Stimulated activated naive B cell treated with anti-CD40 and anti-IgM and Interleukin-4, amounts not matched to agents 10 μg/mL and 1 μg/mL and 100 μg/mL, for 72 hours (primary cell): ENCODE measurements around the gene ENOX1.

Experiments used
- ATAC-seq, 2 donors: fragments of 150-1000 bp; cut with Tn5 transposase; replicated peaks; 2 replicates each; pipeline ENCODE4 v1.10.0; 2021; ENCODE audit warnings: moderate library complexity in 1 of 2
- DNase-seq: peaks from one replicate; pipeline ENCODE4 v3.0.0; 2021
- H3K27ac Mint-ChIP-seq: one replicate; pipeline ENCODE4 v1.8.0; 2022; ENCODE audit warnings: mild to moderate bottlenecking, mixed read lengths
- H3K27me3 Mint-ChIP-seq, 2 donors: one replicate each; pipeline ENCODE4 v1.8.0; 2022; ENCODE audit warnings: mixed read lengths in 2 of 2
- H3K36me3 Mint-ChIP-seq, 2 donors: one replicate each; pipeline ENCODE4 v1.8.0; 2022; ENCODE audit warnings: mixed read lengths in 2 of 2, mild to moderate bottlenecking in 1 of 2
- H3K4me1 Mint-ChIP-seq, 2 donors: one replicate each; pipeline ENCODE4 v1.8.0; 2022; ENCODE audit warnings: mixed read lengths in 2 of 2, mild to moderate bottlenecking in 1 of 2
- H3K4me3 Mint-ChIP-seq, 2 donors: one replicate each; pipeline ENCODE4 v1.8.0; 2022; ENCODE audit warnings: mild to moderate bottlenecking in 2 of 2, mixed read lengths in 2 of 2, moderate library complexity in 1 of 2
- H3K9me3 Mint-ChIP-seq, 2 donors: one replicate each; pipeline ENCODE4 v1.8.0; 2022; ENCODE audit warnings: mixed read lengths in 2 of 2, mild to moderate bottlenecking in 1 of 2

The ENOX1 gene

DNA sequence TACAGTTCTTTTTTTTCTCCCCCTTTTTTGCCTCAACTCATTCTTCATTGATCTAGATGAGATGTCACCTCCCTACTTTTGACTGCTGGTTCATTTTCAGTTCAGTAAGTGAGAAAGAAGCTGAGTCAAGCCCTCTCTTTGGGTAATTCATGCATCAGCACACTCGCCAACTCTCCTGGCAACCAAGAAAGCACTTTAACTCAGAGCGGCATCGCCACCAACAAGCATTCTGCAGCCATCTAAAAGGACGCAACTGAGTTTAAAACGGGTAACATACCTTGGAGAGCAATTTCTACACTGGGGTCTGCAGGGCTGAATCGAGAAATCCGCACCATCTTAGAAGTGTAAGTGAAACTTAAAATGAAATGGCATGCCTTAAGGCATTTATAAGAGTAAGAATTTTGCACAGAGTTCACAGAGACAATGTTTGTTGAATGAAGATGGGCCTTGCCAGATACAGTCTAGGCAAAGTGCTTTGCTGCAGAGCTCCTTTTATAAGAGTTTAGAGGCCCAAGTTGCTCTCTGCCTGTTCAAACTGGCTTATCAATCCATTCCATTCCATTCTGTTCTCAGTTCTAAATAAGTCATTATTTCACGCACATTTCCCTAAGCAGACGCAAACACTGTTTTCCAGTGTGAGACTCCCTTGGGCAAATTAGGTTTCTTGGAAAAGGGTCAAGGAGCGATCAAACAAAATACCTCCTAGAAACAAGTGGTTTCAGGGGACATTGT lies 338.0 kb downstream of the ENOX1 start:
- no peaks in the 10 kb centered on the region for H3K4me1 Mint-ChIP-seq
- peaks cover under 1 to 10% of the 10 kb centered on the region in 2 donors for H3K27me3 Mint-ChIP-seq
- H3K27ac Mint-ChIP-seq, result no peak overlapping the region
- DNase-seq, result no peak
- no peaks in the 10 kb centered on the region for H3K9me3 Mint-ChIP-seq
- H3K4me3 Mint-ChIP-seq, result no peak overlapping the region
- no peak for ATAC-seq
- H3K36me3 Mint-ChIP-seq, result no peaks in the 10 kb centered on the region

DNA sequence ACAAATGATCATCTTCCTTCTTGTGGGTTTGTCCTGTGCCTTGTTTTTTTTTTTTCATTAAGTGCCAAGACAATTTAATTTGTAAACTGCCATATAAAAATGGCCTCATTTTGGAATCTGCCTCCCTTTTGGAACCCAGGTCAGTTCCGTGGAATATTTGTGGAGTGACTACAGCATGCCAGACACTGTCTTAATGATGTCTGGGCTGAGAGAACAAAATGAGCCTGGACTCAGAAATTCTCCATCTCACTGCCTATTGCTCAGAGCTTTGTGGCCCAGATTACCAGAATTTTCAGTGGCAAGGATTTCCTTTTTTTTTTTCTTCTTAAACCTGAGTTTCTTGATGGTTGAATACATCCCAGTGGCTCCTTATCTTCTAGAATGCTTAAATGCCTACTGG lies 340.6 kb downstream of the ENOX1 start:
- Mint-ChIP-seq H3K27ac (no peak overlapping the region), H3K4me1 (no peaks in the 10 kb centered on the region), H3K9me3 (no peaks in the 10 kb centered on the region), H3K4me3 (no peak overlapping the region), H3K27me3 (peaks cover 6 to 15% of the 10 kb centered on the region in 2 donors), H3K36me3 (no peaks in the 10 kb centered on the region)
- ATAC-seq (no peak), DNase-seq (no peak)

DNA sequence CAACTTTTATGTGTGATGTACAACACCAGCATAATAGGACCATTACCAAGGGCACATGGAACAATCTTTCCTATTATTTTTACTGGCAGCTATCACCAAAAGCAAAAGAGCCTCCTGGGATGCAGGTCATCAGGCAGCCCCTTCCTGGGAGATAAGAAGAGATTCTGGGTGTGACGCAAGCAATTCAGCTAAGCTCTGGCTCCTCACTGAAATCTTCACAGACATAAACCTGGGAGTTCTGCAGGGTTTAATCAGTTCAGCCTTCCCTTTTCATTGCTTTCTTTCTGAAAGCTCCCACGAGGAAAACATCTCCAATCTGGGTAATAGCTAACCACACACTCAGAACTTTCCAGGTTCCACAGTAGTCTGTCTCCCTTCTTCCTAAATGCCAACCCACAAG lies 341.1 kb downstream of the ENOX1 start:
- DNase-seq, result no peak
- H3K9me3 Mint-ChIP-seq, result no peaks in the 10 kb centered on the region
- H3K4me1 Mint-ChIP-seq, result no peaks in the 10 kb centered on the region
- no peak for ATAC-seq
- peaks cover 6 to 15% of the 10 kb centered on the region in 2 donors for H3K27me3 Mint-ChIP-seq
- no peak overlapping the region for H3K27ac Mint-ChIP-seq
- H3K36me3 Mint-ChIP-seq, result no peaks in the 10 kb centered on the region
- no peak overlapping the region for H3K4me3 Mint-ChIP-seq

DNA sequence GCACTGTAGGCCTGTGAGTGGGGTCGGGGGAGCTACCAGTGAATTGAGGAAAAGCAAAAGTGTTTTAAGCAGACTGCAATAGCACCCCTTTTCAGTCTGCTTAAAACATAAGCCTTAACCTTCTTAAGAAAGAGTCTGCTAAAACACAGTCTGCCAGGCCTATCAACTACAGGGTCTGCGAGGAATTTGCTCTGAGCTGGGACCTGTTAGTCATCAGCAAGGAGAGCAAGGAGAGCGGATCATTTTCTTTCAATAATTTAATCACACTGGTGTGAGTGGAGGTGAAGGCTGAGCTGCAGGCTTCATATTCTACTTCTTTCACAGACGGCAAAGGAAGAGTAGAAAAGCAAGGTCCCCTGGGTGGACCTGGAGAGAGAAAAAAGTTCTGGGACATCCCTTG lies 342.7 kb downstream of the ENOX1 start:
- Mint-ChIP-seq H3K27ac (no peak overlapping the region), H3K36me3 (no peaks in the 10 kb centered on the region)
- ATAC-seq, result no peak

DNA sequence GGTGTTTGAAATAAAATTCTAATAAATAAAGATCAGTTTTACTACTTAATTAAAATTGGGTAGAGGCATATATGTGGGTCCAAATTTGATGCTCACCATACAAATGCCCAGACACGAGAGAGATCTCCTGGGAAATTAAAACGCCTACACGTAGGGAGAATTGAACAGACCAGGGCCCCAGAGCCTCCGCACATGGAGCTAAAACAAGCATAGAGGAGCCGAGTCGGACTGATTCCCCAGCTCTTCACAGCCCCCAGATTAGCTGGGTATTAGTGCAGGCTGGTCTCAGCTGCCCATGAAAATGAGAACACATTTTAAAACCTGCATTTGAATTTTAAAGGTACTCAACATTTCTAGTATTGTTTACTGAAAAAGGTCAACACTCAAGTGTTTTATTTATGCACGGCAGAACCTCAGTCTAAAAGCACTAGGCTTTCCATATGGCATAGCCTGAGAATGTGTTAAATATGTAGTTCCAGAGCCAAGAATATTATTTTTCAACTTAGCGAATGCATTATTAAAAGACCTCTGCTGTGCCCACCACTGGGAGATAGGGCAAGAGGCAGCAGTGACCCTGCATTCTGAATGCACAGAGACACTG lies 344.8 kb downstream of the ENOX1 start:
- no peak overlapping the region for H3K4me3 Mint-ChIP-seq
- H3K27ac Mint-ChIP-seq, result no peak overlapping the region
- no peaks in the 10 kb centered on the region for H3K9me3 Mint-ChIP-seq

More for the DNA sequence above, 342.7 kb downstream of the ENOX1 start:
- Mint-ChIP-seq H3K9me3 (no peaks in the 10 kb centered on the region), H3K4me3 (no peak overlapping the region), H3K27me3 (peaks cover 6 to 15% of the 10 kb centered on the region in 2 donors), H3K4me1 (no peaks in the 10 kb centered on the region)
- DNase-seq, result no peak

DNA sequence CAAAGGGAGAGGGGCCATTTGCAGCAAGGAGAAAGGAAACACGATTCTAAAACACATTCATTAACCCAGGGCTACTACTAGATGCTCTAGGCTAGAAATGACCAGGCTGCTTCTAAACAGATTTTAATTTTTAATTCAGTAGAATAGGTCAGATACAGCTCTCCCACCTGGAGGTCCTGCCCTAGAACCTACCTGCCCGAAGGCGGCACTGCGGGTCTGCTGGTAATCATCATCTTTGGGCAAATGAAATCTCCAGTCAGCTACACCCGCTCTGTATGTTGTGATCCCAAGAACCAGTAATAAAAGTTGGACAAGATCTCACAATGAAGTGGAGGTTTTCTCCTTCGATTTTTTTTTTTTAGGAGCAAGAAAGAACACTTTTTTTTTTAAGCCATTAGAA lies 345.3 kb downstream of the ENOX1 start:
- ATAC-seq (no peak), DNase-seq (no peak)
- Mint-ChIP-seq H3K4me3 (no peak overlapping the region), H3K4me1 (no peaks in the 10 kb centered on the region), H3K36me3 (no peaks in the 10 kb centered on the region), H3K27ac (no peak overlapping the region), H3K27me3 (peaks cover 6 to 12% of the 10 kb centered on the region in 2 donors), H3K9me3 (no peaks in the 10 kb centered on the region)

More for the DNA sequence above, 344.8 kb downstream of the ENOX1 start:
- Mint-ChIP-seq H3K4me1 (no peaks in the 10 kb centered on the region), H3K36me3 (no peaks in the 10 kb centered on the region), H3K27me3 (peaks cover 6 to 15% of the 10 kb centered on the region in 2 donors)
- DNase-seq (no peak), ATAC-seq (no peak)

DNA sequence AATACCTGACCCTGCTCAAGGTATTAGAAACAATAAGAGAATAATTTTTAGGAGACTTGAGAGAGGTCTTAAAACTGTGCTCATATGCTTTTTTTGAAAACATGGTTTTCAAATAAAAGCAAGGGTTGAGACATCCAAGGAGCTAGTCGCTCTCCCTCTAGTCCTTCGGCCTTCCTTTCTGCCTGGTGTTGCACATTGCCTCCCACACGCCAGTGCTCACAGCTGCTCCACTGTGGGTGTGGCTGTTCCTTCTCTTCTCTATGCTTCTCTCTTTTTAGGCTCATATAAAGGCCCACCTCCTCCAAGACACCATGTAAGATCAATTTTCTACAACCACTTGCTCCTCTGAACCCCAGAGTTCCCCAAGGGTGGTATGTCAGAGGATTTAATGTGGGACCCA lies 352.6 kb downstream of the ENOX1 start:
- Mint-ChIP-seq H3K27ac (no peak overlapping the region), H3K4me3 (no peak overlapping the region), H3K9me3 (no peaks in the 10 kb centered on the region), H3K27me3 (no peaks in the 10 kb centered on the region), H3K4me1 (no peaks in the 10 kb centered on the region), H3K36me3 (no peaks in the 10 kb centered on the region)
- ATAC-seq, result no peak
- no peak for DNase-seq

DNA sequence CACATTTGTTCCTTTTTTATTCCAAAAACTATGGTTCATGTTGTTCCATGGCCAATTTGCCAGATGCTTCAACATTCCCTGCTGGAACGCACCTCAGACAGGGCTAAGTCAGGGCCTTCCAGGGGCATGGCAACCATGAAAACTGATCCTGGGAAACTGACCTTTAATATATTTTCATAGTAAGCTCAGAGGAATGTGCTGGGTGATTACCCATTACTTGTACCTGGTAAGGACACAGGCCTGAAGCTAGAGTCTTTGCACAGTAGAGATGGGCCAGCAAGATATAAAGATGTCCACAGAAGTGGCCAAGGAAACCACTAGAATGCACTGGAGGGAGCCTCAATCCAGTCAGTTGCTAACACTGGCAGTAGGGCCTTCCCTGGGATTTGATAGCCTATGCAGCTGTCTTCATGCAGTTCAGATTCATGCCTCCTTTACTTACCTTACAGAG lies 353.1 kb downstream of the ENOX1 start:
- no peak for DNase-seq
- H3K27ac Mint-ChIP-seq, result no peak overlapping the region
- H3K27me3 Mint-ChIP-seq, result no peaks in the 10 kb centered on the region
- no peaks in the 10 kb centered on the region for H3K4me1 Mint-ChIP-seq
- H3K36me3 Mint-ChIP-seq, result no peaks in the 10 kb centered on the region
- no peak for ATAC-seq
- H3K4me3 Mint-ChIP-seq, result no peak overlapping the region
- no peaks in the 10 kb centered on the region for H3K9me3 Mint-ChIP-seq

DNA sequence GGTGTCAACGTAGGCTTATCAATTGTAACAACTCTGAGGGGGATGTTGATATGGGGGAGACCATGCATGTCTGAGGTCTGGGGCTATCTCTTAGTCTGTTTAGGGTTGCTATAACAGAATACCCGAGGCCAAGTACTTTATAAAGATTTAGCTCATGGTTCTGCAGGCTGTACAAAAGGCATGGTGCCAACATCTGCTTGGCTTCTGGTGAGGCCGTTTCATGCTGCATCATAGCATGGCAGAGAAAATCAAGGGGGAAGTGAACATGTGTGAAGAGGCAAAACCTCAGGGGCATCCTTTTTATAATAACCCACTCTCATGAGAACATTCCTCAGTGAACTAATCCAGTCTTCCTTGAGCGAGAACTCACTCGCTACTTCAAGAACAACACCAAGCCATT lies 353.8 kb downstream of the ENOX1 start:
- ATAC-seq (no peak), DNase-seq (no peak)
- Mint-ChIP-seq H3K27ac (no peak overlapping the region), H3K27me3 (no peaks in the 10 kb centered on the region), H3K36me3 (no peaks in the 10 kb centered on the region), H3K9me3 (no peaks in the 10 kb centered on the region), H3K4me1 (no peaks in the 10 kb centered on the region), H3K4me3 (no peak overlapping the region)

DNA sequence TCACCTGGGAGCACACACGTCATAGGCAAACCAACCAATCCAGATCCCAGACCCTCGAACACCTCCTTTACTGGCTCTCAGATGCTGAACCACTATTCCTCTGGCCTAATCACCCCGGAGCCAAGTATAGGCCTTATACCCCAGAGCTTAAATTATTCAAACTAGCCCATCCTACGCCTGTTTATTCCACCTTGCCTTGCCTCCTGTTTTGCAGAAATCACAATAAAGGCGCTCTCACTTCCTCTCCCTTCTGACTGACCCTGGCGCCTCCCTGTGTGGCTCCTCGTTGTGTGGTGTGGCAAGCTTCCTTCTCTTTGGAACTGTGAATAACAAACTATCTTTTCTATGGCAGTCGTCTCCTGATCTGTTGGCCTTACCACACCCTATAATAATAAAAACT lies 354.9 kb downstream of the ENOX1 start:
- Mint-ChIP-seq H3K27me3 (no peaks in the 10 kb centered on the region), H3K4me1 (no peaks in the 10 kb centered on the region), H3K9me3 (no peaks in the 10 kb centered on the region), H3K27ac (no peak overlapping the region), H3K36me3 (no peaks in the 10 kb centered on the region), H3K4me3 (no peak overlapping the region)
- DNase-seq (no peak), ATAC-seq (no peak)

DNA sequence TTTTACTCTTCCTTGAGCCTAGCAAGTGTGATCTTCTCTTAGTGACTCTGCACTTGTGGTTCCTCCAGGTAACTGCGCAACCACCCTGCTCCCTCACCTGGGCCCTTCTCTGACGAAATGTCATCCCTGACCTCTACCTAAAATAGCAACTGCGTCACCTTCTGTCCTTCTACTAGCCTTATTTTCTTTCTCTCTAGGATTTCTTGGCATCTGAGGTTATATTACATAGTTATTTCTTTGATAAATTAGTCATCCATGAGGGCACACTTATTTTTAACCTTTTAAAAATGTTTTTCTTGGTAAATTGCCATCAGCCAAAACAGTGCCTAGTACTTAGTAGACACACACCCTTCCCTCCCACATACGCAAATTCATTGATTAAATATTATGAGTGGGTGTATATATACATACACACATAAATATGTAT lies 355.5 kb downstream of the ENOX1 start:
- Mint-ChIP-seq H3K4me3 (no peak overlapping the region), H3K27me3 (no peaks in the 10 kb centered on the region), H3K36me3 (no peaks in the 10 kb centered on the region), H3K4me1 (no peaks in the 10 kb centered on the region), H3K9me3 (no peaks in the 10 kb centered on the region), H3K27ac (no peak overlapping the region)
- DNase-seq (no peak), ATAC-seq (no peak)

DNA sequence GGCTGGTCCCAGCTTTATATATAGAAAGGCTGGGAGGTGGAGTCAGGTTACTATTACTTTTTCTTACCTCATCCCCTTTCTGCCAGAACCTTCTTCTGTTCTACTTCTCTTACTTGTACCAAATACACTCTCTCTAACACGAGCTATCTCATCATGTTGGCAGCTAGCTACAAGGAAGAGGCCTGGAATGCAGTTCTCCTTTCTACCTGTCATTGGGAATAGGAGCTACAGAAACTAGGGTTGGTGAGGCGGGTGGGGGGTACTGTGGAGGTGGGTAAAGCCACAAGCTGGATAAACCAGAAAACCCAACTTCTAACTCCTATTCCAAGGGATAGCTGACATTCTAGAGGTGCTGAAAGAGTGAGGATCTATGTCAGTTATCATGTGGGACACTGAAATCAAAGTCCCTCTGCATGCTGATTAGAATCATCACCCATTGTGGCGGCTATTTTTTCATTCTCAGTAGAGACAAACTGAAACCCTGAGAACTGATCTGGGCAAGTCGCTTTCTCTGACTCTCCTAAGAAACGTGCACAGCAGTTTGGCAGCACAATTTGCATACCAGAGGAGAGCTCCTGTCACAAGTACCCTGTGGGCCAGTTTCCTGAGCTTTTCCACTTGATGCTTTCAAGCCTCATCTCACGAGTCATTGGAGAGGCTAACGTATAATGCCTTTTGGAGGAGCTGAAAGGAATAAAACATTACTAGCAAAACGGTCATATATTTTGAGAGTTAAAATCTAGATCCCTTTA lies 358.1 kb downstream of the ENOX1 start:
- no peak overlapping the region for H3K4me3 Mint-ChIP-seq

DNA sequence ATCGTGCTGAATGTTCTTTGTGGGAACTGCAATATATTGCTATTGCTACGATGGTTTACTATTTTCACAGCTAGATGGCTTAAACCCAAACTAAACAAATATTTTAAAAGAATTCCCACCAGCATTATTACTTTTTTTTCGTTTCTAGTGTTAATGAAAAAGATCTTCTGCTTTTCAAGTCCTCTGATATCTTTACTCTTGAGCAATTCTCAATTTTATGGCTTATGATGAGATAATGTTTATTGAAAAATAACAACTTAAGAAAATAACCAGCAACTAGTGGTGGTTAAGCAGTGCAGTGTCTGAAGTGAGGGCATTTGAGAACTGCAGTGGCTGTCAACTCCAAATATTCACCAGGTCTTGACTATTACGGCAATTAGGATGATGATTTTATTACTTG lies 360.4 kb downstream of the ENOX1 start:
- H3K4me3 Mint-ChIP-seq, result no peak overlapping the region
- H3K4me1 Mint-ChIP-seq, result no peaks in the 10 kb centered on the region
- ATAC-seq (no peak), DNase-seq (no peak)
- no peaks in the 10 kb centered on the region for H3K9me3 Mint-ChIP-seq
- no peak overlapping the region for H3K27ac Mint-ChIP-seq
- H3K36me3 Mint-ChIP-seq, result no peaks in the 10 kb centered on the region
- no peaks in the 10 kb centered on the region for H3K27me3 Mint-ChIP-seq

More for the DNA sequence above, 358.1 kb downstream of the ENOX1 start:
- no peaks in the 10 kb centered on the region for H3K27me3 Mint-ChIP-seq
- ATAC-seq (no peak), DNase-seq (no peak)
- H3K36me3 Mint-ChIP-seq, result no peaks in the 10 kb centered on the region
- H3K27ac Mint-ChIP-seq, result no peak overlapping the region
- H3K9me3 Mint-ChIP-seq, result no peaks in the 10 kb centered on the region
- no peaks in the 10 kb centered on the region for H3K4me1 Mint-ChIP-seq

DNA sequence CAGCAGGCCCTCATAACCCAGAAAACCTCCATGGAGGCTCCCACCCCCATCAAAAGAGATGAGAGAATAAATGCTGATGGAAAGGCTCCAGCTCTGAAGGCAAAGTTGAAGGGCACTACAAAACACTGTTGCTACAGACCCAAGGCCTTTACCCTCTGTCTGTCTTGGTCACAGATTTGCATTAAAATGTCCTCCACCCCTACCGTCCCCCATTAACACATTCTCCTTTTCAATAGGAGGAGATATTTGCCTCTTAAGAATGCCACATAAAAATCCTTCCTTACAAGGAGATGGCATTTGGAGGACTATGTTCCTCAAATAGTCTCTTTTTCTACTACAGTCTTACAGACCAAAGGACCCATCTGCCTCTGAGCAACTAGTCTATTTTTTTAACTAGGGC lies 361.5 kb downstream of the ENOX1 start:
- Mint-ChIP-seq H3K36me3 (no peaks in the 10 kb centered on the region), H3K27me3 (no peaks in the 10 kb centered on the region), H3K9me3 (peaks cover 2 to 3% of the 10 kb centered on the region in 2 donors), H3K27ac (no peak overlapping the region), H3K4me3 (no peak overlapping the region), H3K4me1 (no peaks in the 10 kb centered on the region)
- no peak for ATAC-seq
- no peak for DNase-seq

DNA sequence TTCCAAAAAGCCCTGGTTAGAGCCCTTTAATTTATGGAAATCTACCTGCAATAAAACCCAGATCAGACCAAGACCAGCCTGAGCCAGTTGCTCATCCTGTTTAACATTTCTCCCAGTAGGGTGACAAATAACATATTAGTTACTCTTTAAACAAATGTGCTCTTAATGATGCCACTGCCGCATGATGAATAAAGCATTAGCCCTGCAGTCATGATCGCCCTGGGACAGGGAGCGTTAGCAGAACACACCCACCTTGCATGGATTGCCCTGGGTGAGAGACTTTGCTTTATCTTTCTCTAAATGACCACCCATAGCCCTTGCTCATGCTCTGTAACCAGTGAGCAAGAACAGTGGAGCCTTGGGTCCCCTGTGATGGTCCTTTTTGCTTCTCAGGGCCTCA lies 362.4 kb downstream of the ENOX1 start:
- peaks cover 3 to 4% of the 10 kb centered on the region in 2 donors for H3K9me3 Mint-ChIP-seq
- no peak overlapping the region for H3K27ac Mint-ChIP-seq
- DNase-seq (no peak), ATAC-seq (no peak)
- no peak overlapping the region for H3K4me3 Mint-ChIP-seq
- H3K4me1 Mint-ChIP-seq, result no peaks in the 10 kb centered on the region
- H3K36me3 Mint-ChIP-seq, result no peaks in the 10 kb centered on the region
- no peaks in the 10 kb centered on the region for H3K27me3 Mint-ChIP-seq
